ENCODE results near the gene FIBP. TPM values are rescaled to one million over a fixed set of nuclear protein-coding genes. Genes with fewer than 3 reads are reported as not detected.
A peak's percentile ranks its signal among the peaks of the same experiment; 100 is the strongest.

FIBP gene
- total and polyA plus RNA-seq, 2 of the 4 experiments (the other 2 are of a cell fraction), result 141 to 182 TPM

- peak overlapping the region; percentile 40; the same call in 1 of the 2 replicates for H2AK5ac ChIP-seq (ENCODE audit: low read depth, low read length)
- no peaks in the 10 kb centered on the region for H3K9me3 ChIP-seq (ENCODE audit: control insufficient read depth, insufficient read depth, low read length)
- peak overlapping the region; percentile 88 for H3K9ac ChIP-seq (ENCODE audit: low read depth, low read length)
- peak overlapping the region; percentile 5; the same call in 1 of the 2 replicates for H3K18ac ChIP-seq (ENCODE audit: low read depth, low read length)
- peak overlapping the region; percentile 71 for H3K14ac ChIP-seq (replicated peaks; ENCODE audit: low read depth, low read length)
- H3K9me1 ChIP-seq (ENCODE audit: insufficient read depth, low read length), result 0 out of 2 replicates have a peak, but pooled peaks cover 4% of the 10 kb centered on the region
- in situ Hi-C loops (cut with MboI; ENCODE audit: low sequenced_read_pairs), result loop anchor here (5.0 kb wide), 1 partner anchor 71 kb away; the partner anchor contains the start of gene SART1
- intact Hi-C loops (cut with micrococcal nuclease), result no loop called here
- peak overlapping the region; percentile 93 for H3K27ac ChIP-seq (ENCODE audit: insufficient read depth, low read length)
- H3K79me1 ChIP-seq (ENCODE audit: low read depth in 1 of 2, low read length in 2 of 2), result peaks cover 0 to 39% of the 10 kb centered on the region in 2 experiments
- H3K23ac ChIP-seq (ENCODE audit: low read depth, low read length), result peak overlapping the region; percentile 77
- ATAC-seq (ENCODE audit: low read depth), result no peak
- peak overlapping the region; percentile 55 for H3K4ac ChIP-seq (ENCODE audit: low read depth, low read length)
- no peak overlapping the region; the same call in 1 of the 2 replicates for H4K91ac ChIP-seq (ENCODE audit: insufficient read depth, low read depth, low read length)
- peak overlapping the region; percentile 67 for H2AFZ ChIP-seq (replicated peaks; ENCODE audit: low read length, poor library complexity)
- peak overlapping the region; percentile 83 for H2AK9ac ChIP-seq (replicated peaks; ENCODE audit: low read depth, low read length, poor library complexity)
- WGBS, 2 experiments (ENCODE audit: extremely low coverage in 2 of 2, insufficient read length in 1 of 2), result 1% methylated on average over 38 of the region's 57 CpGs; no CpG with 5 or more reads in 1 of the 2 experiments
- H3K4me3 ChIP-seq (ENCODE audit: insufficient read depth, low read depth, low read length), result peak overlapping the region; percentile 63
- peak overlapping the region; percentile 84 for H3K4me2 ChIP-seq (ENCODE audit: low read depth, low read length)
- no TSS peak for BruUV-seq (replicated peaks)
- peak overlapping the region; percentile 17; the same call in 1 of the 2 replicates for H2BK120ac ChIP-seq (ENCODE audit: low read depth, low read length)
- peaks cover 32% of the 10 kb centered on the region for H3K4me1 ChIP-seq (ENCODE audit: control insufficient read depth, insufficient read depth, low read length)
- H3K56ac ChIP-seq (ENCODE audit: extremely low read depth, insufficient read depth, low read length), result peak overlapping the region; percentile 77
- H3K27me3 ChIP-seq (ENCODE audit: control insufficient read depth, insufficient read depth, low read length), result no peaks in the 10 kb centered on the region
- peaks cover 69% of the 10 kb centered on the region for H4K20me1 ChIP-seq (ENCODE audit: insufficient read depth, low read length)
- H4K5ac ChIP-seq (ENCODE audit: low read depth, low read length), result peak overlapping the region; percentile 5; the same call in 1 of the 2 replicates
- dilution Hi-C loops (cut with HindIII; ENCODE audit: low sequenced_read_pairs, unreplicated experiment), result no loop called here
- peak overlapping the region; percentile 84 for H2BK5ac ChIP-seq (ENCODE audit: low read depth, low read length, poor library complexity, severe bottlenecking)
- peaks cover 40% of the 10 kb centered on the region for H3K36me3 ChIP-seq (ENCODE audit: control insufficient read depth, insufficient read depth, low read length)
- POLR2A ChIA-PET (ENCODE audit: unreplicated experiment), result interaction anchor here (0.7 to 4.4 kb wide), 7 partner anchors 10 to 71 kb away, joined by 3 to 20 read pairs (median 6); partner anchors contain the start of gene MUS81
- TF ChIP-seq RAD21 (IDR thresholded peaks at IDR 0.05; ENCODE audit: low read length) (0 out of 2 replicates have a peak, but pooled peaks have one; percentile 3), POLR2A (IDR thresholded peaks at IDR 0.05; ENCODE audit: low read depth, low read length) (peak; percentile 50), RFX5 (IDR thresholded peaks at IDR 0.05; ENCODE audit: low read depth, low read length) (no peak), FOS (IDR thresholded peaks at IDR 0.05; ENCODE audit: low read depth, low read length) (no peak), CTCF (conservative IDR thresholded peaks at IDR 0.05; ENCODE audit: low read depth, low read length) (peak; percentile 30; the same call in 1 of the 2 replicates), MAZ (IDR thresholded peaks at IDR 0.05; ENCODE audit: borderline replicate concordance, low read depth, low read length) (0 out of 2 replicates have a peak, but pooled peaks have one; percentile 7)
- peak overlapping the region in 1 of 2 experiments; percentile 33; a peak in 2 of 4 replicates for H4K8ac ChIP-seq (ENCODE audit: low read depth in 2 of 2, low read length in 2 of 2)
- DNase-seq, result no peak
- no peak overlapping the region for H2BK20ac ChIP-seq (ENCODE audit: low read depth, low read length)
- H2BK15ac ChIP-seq (ENCODE audit: low read depth, low read length), result peak overlapping the region; percentile 3; the same call in 1 of the 3 replicates
- CTCF ChIA-PET, result interaction anchor here (1.0 to 2.0 kb wide), 2 partner anchors 23 to 25 kb away, joined by 3 to 9 read pairs; no protein-coding TSS in a partner anchor
Measured at GRCh38 chr11:65891219-65892136, 3.2 kb upstream of the FIBP start.
